GM19395 (cell line): ENCODE results near the gene LAMB2.

Source experiments
- ATAC-seq: cut with Tn5 transposase; IDR thresholded peaks from one replicate; pipeline ENCODE4 v1.9.1; 2021; ENCODE audit warnings: mild to moderate bottlenecking, moderate library complexity; ENCODE audit not compliant: unreplicated experiment

Gene LAMB2

DNA sequence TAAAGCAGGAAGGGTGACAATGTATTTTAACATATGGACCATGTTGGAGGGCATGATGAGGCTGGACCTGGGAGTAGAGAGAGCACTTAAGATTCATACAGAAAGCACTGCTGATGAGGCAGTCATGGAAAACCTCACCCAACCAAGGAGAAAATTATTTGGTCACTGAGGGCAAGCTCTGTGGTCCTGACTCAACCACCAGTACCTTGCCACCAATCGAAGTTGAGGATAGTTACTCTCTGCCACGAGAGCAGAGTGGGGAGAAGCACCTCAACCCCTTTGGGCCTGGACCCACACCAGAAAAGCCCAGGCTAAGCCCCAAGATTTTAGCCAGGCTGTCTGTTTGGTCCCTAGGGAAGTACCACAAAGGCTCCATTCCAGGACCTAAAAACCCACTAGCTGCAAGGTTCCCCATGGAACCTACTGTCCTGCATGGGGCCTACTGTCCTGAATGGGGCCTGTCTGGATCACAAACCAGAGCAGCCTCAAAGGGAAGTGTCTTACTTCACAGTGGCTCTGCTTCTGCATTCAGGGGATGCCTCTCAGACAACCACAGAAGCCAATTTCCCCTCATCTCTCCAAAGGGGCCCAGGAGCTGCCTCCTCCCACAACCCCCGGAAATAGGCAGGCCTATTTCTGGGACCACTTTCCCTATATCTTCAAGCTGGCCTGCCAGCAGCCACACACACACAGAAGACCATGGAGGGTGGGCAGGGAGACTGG, 29.1 kb upstream of the LAMB2 start:
- no peak for ATAC-seq

DNA sequence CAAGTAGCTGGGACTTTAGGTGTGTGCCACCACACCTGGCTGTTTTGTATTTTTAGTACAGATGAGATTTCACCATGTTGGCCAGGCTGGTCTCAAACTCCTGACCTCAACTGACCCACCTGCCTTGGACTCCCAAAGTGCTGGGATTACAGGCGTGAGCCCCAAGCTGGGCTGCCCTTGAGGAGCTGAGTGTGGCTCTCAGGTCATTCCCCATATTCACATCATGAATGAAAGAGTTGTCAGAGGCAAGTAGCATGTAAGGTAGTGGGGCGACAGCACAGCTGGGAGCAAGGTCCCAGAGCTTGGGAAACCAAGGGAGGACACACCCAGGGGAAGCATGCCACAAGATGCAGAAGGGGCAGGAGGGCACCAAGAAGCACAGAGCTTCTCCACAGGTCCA, 28.3 kb upstream of the LAMB2 start:
- no peak for ATAC-seq

DNA sequence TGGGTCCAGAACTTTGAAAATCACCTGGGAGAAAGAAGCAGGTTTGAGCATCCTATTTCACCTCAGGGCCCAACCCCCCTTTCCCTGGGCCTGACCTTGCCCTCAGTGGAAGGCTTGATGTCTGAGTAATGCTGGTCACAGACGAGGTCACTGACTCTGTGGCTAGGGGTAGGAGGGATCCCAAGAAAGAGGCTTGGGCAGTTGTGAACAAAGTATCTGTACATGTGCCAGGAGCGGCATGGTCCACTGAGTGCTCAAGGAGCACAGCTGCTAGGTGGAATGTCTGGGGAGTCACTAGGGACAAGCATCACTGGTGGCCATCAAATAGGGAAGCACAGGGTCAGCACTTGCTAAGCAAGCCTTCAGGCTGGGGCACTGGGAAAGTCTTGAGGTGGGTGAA, 25.9 kb upstream of the LAMB2 start:
- no peak for ATAC-seq

DNA sequence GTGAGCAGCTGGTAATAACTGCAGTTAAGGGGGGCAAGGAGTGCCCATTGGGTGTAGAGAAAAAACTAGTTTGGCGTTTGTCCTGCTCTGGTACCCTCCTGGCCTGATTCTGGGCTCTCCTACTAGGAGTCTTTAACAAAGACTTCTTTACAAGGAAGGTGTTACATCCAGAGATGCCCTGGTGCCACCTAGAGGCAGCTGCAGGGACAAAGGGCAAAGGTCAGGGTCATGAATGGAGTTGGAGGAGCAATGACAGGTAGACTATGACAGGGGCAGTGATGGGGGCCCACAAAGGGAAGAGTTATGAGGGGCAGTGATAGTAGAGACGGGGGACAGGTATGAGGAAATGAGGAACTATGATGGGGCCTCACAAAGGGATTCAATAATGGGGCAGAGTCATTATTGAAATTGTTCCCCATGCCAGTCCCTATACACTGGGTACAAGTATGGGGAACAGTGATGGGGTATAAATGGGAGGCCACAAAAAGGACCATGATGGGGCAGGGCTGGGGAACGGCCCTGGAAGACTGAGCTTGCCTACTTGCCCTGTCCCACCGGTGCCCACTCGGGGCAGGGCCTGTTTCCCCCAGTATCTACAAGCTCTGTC, 25.4 kb upstream of the LAMB2 start:
- no peak for ATAC-seq

DNA sequence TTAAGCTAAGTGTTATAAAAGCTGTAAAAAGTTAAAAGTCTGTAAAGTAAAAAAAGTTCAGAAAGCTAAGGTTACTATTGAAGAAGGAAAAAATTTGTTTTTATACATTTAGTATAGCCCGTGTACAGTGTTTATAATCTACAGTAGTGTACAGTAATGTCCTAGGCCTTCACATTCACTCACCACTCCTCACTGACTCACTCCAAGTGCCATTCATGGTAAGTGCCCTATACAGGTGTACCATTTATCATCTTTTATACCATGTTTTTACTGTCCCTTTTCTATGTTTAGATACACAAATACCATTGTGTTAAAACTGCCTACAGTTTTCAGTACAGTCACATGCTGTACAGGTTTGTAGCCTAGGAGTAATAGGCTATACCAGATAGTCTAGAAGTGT, 24.4 kb upstream of the LAMB2 start:
- no peak for ATAC-seq

DNA sequence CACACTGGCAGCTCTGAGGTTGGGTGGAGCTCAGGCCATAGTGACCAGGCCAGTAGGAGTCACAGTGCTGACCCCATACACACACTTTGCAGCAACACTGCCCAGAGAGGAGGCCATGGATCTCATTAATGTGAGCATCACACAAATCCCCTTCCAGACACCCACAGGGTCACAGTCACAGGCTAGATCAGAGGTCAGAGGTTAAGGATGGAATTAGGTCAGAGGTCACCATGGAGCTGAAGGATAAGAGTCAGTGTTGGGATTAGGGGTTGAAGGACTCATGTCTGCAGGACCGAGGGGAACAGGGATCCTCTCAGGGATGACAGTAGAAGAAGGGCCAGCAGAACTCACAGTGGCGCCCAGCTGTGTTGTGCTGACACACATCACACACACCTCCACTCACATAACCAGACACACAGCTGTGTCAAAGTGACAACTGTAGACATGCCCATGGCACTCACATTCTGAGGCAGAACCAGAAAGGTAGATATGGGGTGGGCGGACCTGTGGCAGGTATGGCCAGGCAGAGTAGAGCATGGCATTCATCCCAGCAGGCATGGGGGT, 20.6 kb upstream of the LAMB2 start:
- no peak for ATAC-seq

DNA sequence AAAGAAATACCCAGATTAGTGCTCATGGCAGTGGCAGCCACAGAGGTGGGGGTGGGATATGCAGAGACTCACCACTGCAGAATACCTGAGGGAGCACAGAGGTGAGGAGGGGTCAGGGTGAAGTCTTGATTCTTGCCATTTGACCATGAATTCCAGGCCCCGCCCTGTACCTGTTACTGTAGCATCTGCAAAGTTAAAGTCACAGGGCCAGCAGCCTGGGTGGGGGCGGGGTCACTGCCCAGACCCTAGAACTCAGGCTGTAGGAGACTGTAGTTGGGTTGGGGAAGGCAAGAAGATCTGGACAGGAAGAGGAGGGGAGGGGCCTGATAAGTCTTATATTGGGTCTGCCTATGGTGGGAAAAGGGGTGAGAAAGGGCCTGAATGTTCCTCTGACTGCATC, 18.8 kb upstream of the LAMB2 start:
- no peak for ATAC-seq

DNA sequence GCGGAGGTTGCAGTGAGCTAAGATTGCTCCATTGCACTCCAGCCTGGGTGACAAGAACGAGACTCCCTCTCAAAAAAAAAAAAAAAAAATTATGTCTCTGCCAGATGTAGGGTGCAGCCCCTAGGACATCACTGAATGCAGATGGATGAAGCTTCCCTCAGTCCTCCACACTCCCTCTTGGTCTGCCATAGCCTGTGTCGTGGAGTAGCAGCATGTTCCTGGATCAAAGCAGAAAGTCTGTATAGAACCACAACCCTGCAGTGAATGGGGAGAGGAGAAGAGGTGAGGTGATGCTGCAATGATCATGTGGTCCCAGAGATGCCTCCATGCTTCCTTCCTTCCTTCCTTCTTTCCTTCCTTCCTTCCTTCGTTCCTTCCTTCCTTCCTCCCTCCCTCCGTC, 15.3 kb upstream of the LAMB2 start:
- no peak for ATAC-seq

DNA sequence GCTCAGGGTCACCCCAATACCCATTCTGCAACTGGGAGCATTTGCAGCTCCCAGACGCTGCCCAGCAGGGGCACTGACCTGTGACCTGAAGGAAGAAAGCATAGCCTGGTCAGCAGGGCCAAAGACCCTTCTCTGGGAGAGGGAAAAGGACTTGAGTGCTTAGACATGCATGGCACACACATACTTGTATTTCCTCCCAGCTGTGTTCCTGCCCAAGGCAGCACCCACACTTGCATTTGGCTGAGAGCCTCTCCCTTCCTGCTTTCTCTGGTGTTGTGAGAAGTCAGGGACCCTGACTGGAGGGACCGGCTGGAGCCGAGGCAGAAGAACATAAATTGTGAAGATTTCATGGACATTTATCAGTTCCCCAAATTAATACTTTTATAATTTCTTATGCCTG, 7.2 kb upstream of the LAMB2 start:
- ATAC-seq, result no peak

DNA sequence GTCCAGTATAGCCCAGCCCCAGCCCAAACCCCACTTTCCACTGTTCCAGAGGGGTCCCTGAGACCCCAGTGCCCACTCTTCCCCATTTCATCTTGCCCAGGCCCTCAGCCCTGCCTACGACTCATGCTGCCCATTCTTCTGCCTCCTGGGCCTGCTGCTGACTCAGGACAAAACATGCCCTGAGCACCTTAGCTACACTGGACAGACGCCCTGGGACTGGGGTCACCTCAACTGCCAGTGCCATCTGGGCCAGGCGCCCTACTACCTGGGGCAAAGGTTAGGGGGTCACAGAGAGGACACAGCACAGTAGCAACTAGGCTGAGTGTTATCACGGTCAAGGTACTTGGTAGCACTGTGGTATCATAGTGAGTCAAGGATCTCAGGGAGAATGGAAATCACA, 2.6 kb upstream of the LAMB2 start:
- no peak for ATAC-seq

DNA sequence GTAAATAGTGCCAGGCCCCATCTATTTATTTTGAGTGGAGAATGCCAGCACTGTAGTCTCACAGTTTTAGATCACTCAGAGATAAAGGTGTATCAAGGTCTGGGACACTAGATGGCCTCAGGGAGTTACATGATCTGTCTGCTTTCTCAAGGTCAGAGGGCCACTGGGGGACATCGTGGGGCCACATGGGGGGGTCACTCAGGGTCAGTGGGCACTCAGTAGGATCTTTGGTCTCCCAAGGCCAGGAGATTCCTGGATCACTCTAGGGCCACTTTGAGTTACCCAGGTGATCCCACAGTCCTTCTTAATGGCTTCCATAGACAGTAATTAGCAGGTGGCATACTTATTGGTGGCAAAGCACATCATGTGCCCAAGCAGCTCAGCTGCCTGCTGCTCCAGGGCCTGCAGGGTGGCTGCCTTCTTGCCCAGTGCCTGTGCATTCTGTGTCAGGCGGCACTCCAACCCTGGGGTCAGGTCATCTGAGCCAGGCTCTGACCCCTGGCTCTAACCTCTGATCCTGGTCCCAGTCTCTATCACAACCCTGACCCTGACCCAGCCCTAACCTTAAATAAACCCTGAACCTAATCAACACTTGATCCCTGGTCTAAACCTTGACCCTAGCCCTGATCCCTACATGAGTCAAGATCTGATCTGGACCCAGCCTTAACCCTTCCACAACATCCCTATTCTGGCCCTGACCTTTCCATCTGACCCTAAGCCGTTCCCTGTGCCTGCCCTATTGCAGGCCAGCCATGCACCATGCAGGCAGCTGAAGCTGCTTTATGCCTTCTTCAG, 1.8 kb upstream of the LAMB2 start:
- ATAC-seq, result no peak

DNA sequence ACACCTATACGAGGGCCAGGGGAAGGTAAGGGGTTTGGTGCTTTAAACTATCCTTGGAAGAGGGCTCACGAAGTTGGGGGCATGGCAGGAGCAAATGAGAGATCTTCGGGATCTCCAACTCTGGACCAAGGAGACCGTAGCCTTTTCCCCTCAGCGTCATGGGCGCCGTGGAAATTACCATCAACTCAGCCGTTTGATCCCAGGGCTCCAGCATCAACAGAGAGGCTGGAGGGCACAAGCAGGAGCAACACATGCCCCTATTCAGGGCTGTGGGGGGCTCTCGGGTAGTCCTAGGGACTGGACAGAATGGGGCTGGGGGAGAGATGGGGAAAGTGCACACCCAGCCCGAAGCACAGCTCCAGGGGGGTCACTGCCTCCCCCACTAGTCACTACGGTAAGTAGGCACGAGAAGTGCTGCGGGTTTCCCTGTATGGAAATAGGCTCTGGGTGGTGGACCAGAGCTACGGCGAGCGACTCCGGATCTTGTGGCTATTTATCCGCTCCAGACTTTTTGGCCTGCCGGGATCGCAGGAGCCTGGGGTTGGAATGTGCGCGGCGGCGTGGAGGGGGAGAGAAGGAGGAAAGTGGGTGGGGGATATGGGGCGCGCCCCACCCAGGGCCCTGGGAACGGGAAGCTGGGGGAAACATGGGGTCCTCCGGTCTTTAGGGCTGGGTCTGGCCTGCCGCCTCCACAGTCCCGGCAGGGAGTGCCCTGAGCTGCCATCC, 539 bp upstream of the LAMB2 start:
- no peak for ATAC-seq

DNA sequence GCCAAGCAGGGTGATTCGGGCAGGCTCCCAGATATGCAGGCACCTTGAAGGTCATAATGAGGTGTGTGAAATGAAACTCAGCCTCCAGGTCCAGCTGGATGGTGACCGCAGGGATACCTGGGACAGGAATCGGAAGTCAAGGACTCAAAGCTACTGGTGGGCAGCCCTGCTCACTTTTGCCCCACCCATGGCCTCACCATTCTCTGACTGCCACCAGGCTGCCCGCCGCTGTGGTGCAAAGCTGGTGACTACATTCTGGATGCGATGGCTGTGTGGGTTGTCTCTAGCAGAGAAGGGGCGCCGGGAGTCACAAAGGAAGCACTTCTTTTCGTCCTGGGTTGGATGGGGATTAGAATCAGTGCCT, 795 bp downstream of the LAMB2 start:
- no peak for ATAC-seq

DNA sequence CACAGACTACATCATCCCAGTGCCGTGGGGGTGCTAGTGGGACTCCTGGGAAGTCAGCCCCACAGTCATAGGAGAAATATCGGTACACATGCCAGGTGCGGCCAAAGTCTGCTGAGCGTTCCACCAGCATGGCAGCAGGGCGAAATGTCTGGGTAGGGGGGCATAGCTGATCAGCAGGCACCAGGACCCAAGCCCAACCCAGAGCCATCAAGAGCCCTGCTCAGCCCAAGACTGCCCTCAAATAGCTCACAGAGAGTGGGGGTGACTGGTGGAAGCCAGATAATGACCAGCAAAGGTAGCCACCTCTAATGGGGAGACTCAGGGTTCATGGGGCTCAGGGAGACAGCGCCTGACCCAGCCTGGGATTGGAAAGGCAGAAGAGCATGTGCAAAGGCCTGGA, 1.3 kb downstream of the LAMB2 start:
- no peak for ATAC-seq

DNA sequence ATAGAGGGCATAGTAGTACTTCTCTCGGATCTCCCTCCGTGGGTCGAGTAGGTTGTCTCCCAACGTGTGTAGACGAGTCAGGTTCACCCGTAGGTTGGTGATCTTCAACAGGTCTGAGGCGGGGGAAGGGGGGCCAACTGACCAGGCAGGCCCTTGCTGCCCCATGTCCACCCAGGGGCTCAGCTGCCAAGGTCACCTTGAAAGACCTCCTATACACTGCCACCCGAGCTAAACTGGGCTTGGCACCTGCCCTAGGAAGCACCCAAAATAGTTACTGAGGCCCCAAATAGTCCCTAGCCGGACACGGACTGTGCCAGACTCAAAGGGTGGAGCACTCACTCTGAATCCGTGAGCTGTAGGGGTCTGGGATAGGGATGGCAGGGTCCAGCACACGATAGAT, 1.8 kb downstream of the LAMB2 start:
- no peak for ATAC-seq

DNA sequence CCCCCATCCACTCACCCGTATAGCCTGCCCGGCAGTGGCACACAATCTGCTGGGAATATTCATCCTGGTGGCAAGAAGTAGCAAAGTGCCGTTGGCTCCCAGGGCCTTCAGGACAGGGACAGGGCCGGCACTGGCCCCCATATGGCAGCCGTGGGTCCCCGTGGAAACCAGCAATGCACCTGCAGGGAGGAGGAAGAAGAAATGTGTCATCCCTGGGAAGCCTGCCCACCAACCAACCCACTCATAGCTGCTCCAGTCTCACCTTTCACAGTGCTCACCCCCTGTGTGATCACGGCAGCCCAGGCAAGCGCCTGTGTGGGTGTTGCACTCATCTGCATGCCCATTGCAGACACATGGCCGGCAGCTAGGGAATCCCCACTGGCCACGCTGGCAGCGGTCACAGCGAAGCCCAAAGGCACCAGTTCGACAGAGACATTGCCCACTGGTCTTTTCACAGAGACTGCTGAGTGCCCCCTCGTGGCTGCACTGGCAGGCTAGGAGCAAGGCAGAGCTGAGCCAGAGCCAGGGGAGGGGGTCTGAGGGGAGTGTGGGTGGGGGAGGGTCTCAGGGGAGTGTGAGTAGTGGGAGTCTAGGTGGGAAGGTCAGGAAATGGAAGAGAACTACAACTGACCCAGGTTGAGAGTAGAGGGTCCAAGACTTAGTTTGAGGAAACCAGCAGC, 7.7 kb downstream of the LAMB2 start:
- ATAC-seq, result no peak

DNA sequence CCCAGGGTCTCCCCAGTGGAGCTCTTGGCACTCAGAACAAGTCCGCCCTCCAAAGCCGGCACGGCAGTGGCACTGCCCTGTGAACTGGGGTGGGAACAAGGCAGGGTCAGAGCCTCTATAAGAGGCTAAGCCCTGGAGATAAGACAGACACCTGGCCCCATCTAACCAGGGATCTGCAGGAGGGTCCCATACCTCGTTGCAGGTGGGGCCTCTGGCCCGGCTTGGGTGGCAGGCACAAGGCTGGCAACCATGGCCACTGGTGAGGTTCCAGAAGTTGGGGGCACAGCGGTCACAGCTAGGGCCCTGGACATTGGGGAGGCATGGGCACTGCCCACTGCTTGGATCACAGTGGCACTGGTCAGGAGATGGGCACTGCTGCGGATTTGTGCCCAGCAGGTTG, 8.6 kb downstream of the LAMB2 start:
- ATAC-seq, result no peak

DNA sequence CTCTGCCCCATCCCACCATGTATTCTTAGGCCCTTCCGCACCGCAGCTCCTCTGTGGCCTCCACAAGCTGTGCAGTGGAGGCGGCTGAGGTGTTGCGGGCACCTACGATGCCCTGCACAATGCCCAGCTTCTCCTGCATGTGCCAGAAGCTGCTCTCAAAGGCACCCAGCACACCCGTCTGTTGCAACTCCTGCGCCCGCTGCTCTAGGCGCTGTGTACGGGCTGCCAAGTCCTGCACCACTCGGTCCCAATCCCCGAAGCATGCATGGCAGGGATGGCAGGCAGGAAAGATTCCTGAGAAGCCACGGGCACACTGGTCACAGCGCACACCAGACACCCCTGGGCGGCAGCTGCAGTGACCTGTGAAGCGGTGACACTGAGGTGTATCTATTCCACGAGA, 9.2 kb downstream of the LAMB2 start:
- ATAC-seq, result no peak

DNA sequence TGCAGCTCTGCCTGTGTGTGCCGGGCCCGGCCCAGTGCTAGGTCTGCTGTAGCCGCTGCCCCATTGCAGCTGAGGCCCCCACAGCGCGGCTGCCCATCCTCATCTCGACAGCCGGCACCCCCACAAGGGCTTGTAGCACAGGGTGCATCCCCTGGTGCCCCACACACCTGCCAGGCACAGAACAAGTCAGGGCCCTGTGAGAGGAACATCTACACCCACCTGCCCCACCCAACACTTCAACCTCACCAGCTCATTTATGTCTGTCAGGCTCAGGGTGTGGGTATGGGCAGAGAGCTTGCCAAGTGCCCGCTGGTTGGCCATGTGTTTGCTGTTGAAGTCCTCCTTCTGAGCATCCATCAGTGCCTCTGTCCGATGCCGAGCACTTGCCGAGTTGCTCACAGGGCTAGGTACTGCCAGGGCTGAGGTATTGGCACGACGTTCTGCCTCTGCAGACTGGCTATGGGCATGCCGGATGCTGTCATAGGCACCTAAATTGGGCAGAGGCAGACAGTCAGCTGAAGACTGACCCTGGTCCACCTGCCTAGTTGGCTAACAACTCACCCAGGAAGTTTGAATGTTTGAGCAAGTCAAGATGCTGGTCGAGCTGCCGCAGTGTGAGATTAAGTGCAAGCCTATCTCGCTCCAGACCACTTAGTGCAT, 9.8 kb downstream of the LAMB2 start:
- ATAC-seq, result no peak

DNA sequence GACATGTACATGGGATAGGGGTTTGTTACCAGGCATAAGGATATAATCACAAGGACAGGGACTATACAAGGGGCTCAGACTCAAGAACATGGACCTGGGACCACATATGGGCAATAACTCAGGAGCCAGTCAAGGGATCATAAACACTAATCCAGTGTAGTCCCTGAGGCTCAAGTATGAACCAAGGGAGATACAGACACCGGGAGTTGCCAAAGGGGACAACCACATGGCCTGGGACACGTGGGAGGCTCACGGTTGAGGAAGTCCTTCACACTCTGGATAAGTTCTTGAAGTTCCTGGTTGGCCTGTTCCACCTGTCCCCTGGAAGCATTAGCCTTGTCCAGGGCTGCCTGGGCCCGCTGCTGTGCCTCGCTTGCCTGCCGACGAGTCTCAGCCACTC, 10.4 kb downstream of the LAMB2 start:
- ATAC-seq, result no peak
